ENCODE measurements around the gene GDF7. TPM values are rescaled to one million over a fixed set of nuclear protein-coding genes. Genes with fewer than 3 reads are reported as not detected.

GDF7 gene
- total RNA-seq, 1 experiment from 2014 or later = 0.04 TPM

- no peak overlapping the region for H2BK15ac ChIP-seq (ENCODE audit: low read depth, low read length)
Measured at GRCh38 chr2:20624156-20624883, 42.6 kb upstream of the GDF7 start.

More at GRCh38 chr2:20624156-20624883, 42.6 kb upstream of the GDF7 start:
- no peak overlapping the region for H3K18ac ChIP-seq (ENCODE audit: insufficient read length, low read depth, low read length)
- no peak overlapping the region for H2BK12ac ChIP-seq (ENCODE audit: insufficient read length, low read depth, low read length)
- Mint-ChIP-seq H3K27me3 (ENCODE audit: low read depth) (no peaks in the 10 kb centered on the region; the same call in 1 of the 2 replicates), H3K36me3 (ENCODE audit: insufficient read depth in 1 of 3, low read depth in 3 of 3) (peaks cover 0 to 7% (median 6%) of the 10 kb centered on the region in 3 experiments; a peak in 3 of 7 replicates), H3K4me1 (peaks cover 9 to 16% of the 10 kb centered on the region in 2 experiments), H3K27ac (no peak overlapping the region), H3K9me3 (no peaks in the 10 kb centered on the region), H3K4me3 (no peak overlapping the region)
- H3K79me2 ChIP-seq (ENCODE audit: insufficient read depth, low read length) = no peaks in the 10 kb centered on the region
- no peak overlapping the region for H2BK5ac ChIP-seq (ENCODE audit: insufficient read length, low read length)
- H2AK5ac ChIP-seq (ENCODE audit: insufficient read length, low read length) = no peak overlapping the region
- no peak overlapping the region for H4K5ac ChIP-seq (ENCODE audit: insufficient read length, low read depth, low read length)
- no peaks in the 10 kb centered on the region for H3K4me1 ChIP-seq (ENCODE audit: insufficient read depth, low read length)
- WGBS (ENCODE audit: extremely low coverage, insufficient read length, low lambda C conversion rate) = no CpG with 5 or more reads among the region's 20 CpGs
- no peaks in the 10 kb centered on the region for H4K20me1 ChIP-seq (ENCODE audit: control insufficient read depth, insufficient read depth, insufficient read length)
- H3T11ph ChIP-seq (ENCODE audit: low read length) = no peak overlapping the region
- no peak overlapping the region for H2AFZ ChIP-seq (ENCODE audit: low read length)
- no peak overlapping the region for H2BK120ac ChIP-seq (ENCODE audit: low read depth, low read length, poor library complexity, severe bottlenecking)
- no peaks in the 10 kb centered on the region for H3K23me2 ChIP-seq (ENCODE audit: insufficient read length, low read depth, low read length, poor library complexity, severe bottlenecking)
- no peak overlapping the region for H3K56ac ChIP-seq (ENCODE audit: insufficient read length, low read depth, low read length)
- no peak overlapping the region for H3K23ac ChIP-seq (ENCODE audit: insufficient read length, low read depth, low read length)
- no peaks in the 10 kb centered on the region for H3K9me3 ChIP-seq (ENCODE audit: control insufficient read depth, low read depth, low read length)
- no peaks in the 10 kb centered on the region for H3K27me3 ChIP-seq (ENCODE audit: insufficient read depth, low read length)
- TF ChIP-seq CTCF (conservative IDR thresholded peaks at IDR 0.05) = no peak
- H4K91ac ChIP-seq (ENCODE audit: insufficient read length, low read depth, low read length) = no peak overlapping the region
- no peak overlapping the region for H3K4ac ChIP-seq (ENCODE audit: low read depth, low read length)
- no peak for DNase-seq
- H4K8ac ChIP-seq (replicated peaks; ENCODE audit: insufficient read length, low read depth, low read length) = no peak overlapping the region
- H3K79me1 ChIP-seq (ENCODE audit: insufficient read depth, low read depth, low read length, poor library complexity, severe bottlenecking) = no peaks in the 10 kb centered on the region
- no peak overlapping the region for H3K4me2 ChIP-seq (ENCODE audit: insufficient read depth, insufficient read length, low read length)
- no peak overlapping the region for H3K14ac ChIP-seq (ENCODE audit: insufficient read depth, low read length)
- no peak overlapping the region for H2BK20ac ChIP-seq (ENCODE audit: low read depth, low read length, poor library complexity, severe bottlenecking)
- H3K27ac ChIP-seq (ENCODE audit: insufficient read length, low read depth, low read length) = no peak overlapping the region
- no peak overlapping the region for H3K9ac ChIP-seq (ENCODE audit: extremely low read depth, insufficient read length, low read length)

Data from H9 (cell line).